ENCODE data around the gene GRIA1.

Gene GRIA1

GRCh38 chr5:153491856-153492255 lies 1.4 kb downstream of the GRIA1 start:
- TF ChIP-seq TCF12 (IDR thresholded peaks at IDR 0.05; ENCODE audit: low read depth), result no peak
- TF ChIP-seq RAD21 (IDR thresholded peaks at IDR 0.05; ENCODE audit: low read depth), result no peak
- TF ChIP-seq TAF1 (IDR thresholded peaks at IDR 0.05; ENCODE audit: low read depth), result no peak
- TF ChIP-seq CREB1 (IDR thresholded peaks at IDR 0.05; ENCODE audit: low read depth), result no peak
- no peak for TF ChIP-seq ZBTB7A (IDR thresholded peaks at IDR 0.05; ENCODE audit: low read depth)
- no peak for TF ChIP-seq EGR1 (IDR thresholded peaks at IDR 0.05)
- no peak for TF ChIP-seq USF1 (IDR thresholded peaks at IDR 0.05)
- no peak for TF ChIP-seq NFIC (IDR thresholded peaks at IDR 0.05)
- no peak for TF ChIP-seq TEAD4 (IDR thresholded peaks at IDR 0.05)
- no peak for TF ChIP-seq CEBPB (IDR thresholded peaks at IDR 0.05)
- TF ChIP-seq MAX (IDR thresholded peaks at IDR 0.05), result no peak
- TF ChIP-seq EP300 (IDR thresholded peaks at IDR 0.05; ENCODE audit: borderline replicate concordance), result no peak
- no peak for TF ChIP-seq YY1 (IDR thresholded peaks at IDR 0.05; ENCODE audit: low read depth)

GRCh38 chr5:153496835-153497234 lies 6.4 kb downstream of the GRIA1 start:
- TF ChIP-seq EP300 (IDR thresholded peaks at IDR 0.05; ENCODE audit: borderline replicate concordance) (no peak), RAD21 (IDR thresholded peaks at IDR 0.05; ENCODE audit: low read depth) (peak; percentile 57)

- no peak for TF ChIP-seq ZBTB7A (IDR thresholded peaks at IDR 0.05; ENCODE audit: low read depth)
- no peak for TF ChIP-seq YY1 (IDR thresholded peaks at IDR 0.05; ENCODE audit: low read depth)
- TF ChIP-seq MAX (IDR thresholded peaks at IDR 0.05), result no peak
- TF ChIP-seq EP300 (IDR thresholded peaks at IDR 0.05; ENCODE audit: borderline replicate concordance), result no peak
- TF ChIP-seq TEAD4 (IDR thresholded peaks at IDR 0.05), result no peak
These were observed 8.0 kb downstream of the GRIA1 start for GRCh38 chr5:153498516-153498915.

GRCh38 chr5:153500178-153500577 lies 9.7 kb downstream of the GRIA1 start:
- TF ChIP-seq TAF1 (IDR thresholded peaks at IDR 0.05; ENCODE audit: low read depth) (no peak), CEBPB (IDR thresholded peaks at IDR 0.05) (no peak), REST (IDR thresholded peaks at IDR 0.05; ENCODE audit: low read depth) (no peak), EP300 (IDR thresholded peaks at IDR 0.05; ENCODE audit: borderline replicate concordance) (no peak), NFIC (IDR thresholded peaks at IDR 0.05) (no peak), YY1 (IDR thresholded peaks at IDR 0.05; ENCODE audit: low read depth) (no peak), USF1 (IDR thresholded peaks at IDR 0.05) (no peak)

- TF ChIP-seq CEBPB (IDR thresholded peaks at IDR 0.05) (no peak), YY1 (IDR thresholded peaks at IDR 0.05; ENCODE audit: low read depth) (no peak), EP300 (IDR thresholded peaks at IDR 0.05; ENCODE audit: borderline replicate concordance) (no peak), EGR1 (IDR thresholded peaks at IDR 0.05) (no peak), MAX (IDR thresholded peaks at IDR 0.05) (no peak), USF1 (IDR thresholded peaks at IDR 0.05) (no peak), TEAD4 (IDR thresholded peaks at IDR 0.05) (no peak), REST (IDR thresholded peaks at IDR 0.05; ENCODE audit: low read depth) (no peak), TCF12 (IDR thresholded peaks at IDR 0.05; ENCODE audit: low read depth) (no peak), TAF1 (IDR thresholded peaks at IDR 0.05; ENCODE audit: low read depth) (no peak), NFIC (IDR thresholded peaks at IDR 0.05) (no peak), FOXM1 (IDR thresholded peaks at IDR 0.05; ENCODE audit: borderline replicate concordance, low read depth) (no peak)
These were observed 14.3 kb downstream of the GRIA1 start for GRCh38 chr5:153504726-153505125.

GRCh38 chr5:153508700-153509099 lies 18.2 kb downstream of the GRIA1 start:
- no peak for TF ChIP-seq CEBPB (IDR thresholded peaks at IDR 0.05)
- no peak for TF ChIP-seq EGR1 (IDR thresholded peaks at IDR 0.05)
- TF ChIP-seq TCF12 (IDR thresholded peaks at IDR 0.05; ENCODE audit: low read depth), result no peak
- no peak for TF ChIP-seq TEAD4 (IDR thresholded peaks at IDR 0.05)
- TF ChIP-seq MAX (IDR thresholded peaks at IDR 0.05), result no peak
- TF ChIP-seq TAF1 (IDR thresholded peaks at IDR 0.05; ENCODE audit: low read depth), result no peak
- no peak for TF ChIP-seq RAD21 (IDR thresholded peaks at IDR 0.05; ENCODE audit: low read depth)
- TF ChIP-seq REST (IDR thresholded peaks at IDR 0.05; ENCODE audit: low read depth), result no peak
- TF ChIP-seq ZBTB7A (IDR thresholded peaks at IDR 0.05; ENCODE audit: low read depth), result no peak
- TF ChIP-seq NFIC (IDR thresholded peaks at IDR 0.05), result no peak
- no peak for TF ChIP-seq CREB1 (IDR thresholded peaks at IDR 0.05; ENCODE audit: low read depth)
- TF ChIP-seq USF1 (IDR thresholded peaks at IDR 0.05), result no peak
- no peak for TF ChIP-seq EP300 (IDR thresholded peaks at IDR 0.05; ENCODE audit: borderline replicate concordance)
- TF ChIP-seq FOXM1 (IDR thresholded peaks at IDR 0.05; ENCODE audit: borderline replicate concordance, low read depth), result no peak
- TF ChIP-seq YY1 (IDR thresholded peaks at IDR 0.05; ENCODE audit: low read depth), result no peak
